ENCODE data around the gene MRPL55.

DNA sequence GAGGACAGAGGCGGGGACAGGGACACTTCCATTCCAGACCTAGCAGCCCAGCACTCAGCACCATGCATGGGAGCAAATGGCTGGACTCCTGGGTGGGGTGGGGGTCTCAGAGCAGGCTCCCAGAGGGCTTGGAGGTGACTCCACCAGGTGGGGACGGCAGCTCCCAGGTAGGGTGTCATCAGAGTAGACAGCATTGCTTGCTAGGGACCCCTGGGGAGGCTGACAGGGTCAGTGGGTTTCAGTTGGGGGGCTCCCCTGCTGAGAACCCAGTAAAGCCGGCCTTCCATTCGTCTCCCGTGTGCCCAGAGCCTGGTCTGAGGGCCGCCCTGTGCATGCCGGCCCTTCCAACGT lies 35.9 kb upstream of the MRPL55 start:
- TF ChIP-seq CTCF (IDR thresholded peaks at IDR 0.05), result no peak
- no peak for TF ChIP-seq POLR2A (IDR thresholded peaks at IDR 0.05)

Measured in thyroid gland (tissue), 4 donors.